Lung microvascular endothelial cell (primary cell): ENCODE measurements around the gene TTLL11. TPM values are rescaled to one million over a fixed set of nuclear protein-coding genes. Genes with fewer than 3 reads are reported as not detected.

Source experiments
- DNase-seq, 2 donors: peaks; one replicate each; pipeline versions ENCODE4 v3.0.0 to v3.0.0-alpha.2; 2010; ENCODE audit warnings: low read depth in 2 of 2
- total RNA-seq: library from RNA; depleted of rRNA; stranded (reverse); fragments of >200 nt; gene quantifications from 2 replicates; pipeline ENCODE4 v1.2.1, GENCODE V29; 2014

TTLL11 gene
- total RNA-seq, 1 donor from 2014 or later = 3.0 TPM

DNA sequence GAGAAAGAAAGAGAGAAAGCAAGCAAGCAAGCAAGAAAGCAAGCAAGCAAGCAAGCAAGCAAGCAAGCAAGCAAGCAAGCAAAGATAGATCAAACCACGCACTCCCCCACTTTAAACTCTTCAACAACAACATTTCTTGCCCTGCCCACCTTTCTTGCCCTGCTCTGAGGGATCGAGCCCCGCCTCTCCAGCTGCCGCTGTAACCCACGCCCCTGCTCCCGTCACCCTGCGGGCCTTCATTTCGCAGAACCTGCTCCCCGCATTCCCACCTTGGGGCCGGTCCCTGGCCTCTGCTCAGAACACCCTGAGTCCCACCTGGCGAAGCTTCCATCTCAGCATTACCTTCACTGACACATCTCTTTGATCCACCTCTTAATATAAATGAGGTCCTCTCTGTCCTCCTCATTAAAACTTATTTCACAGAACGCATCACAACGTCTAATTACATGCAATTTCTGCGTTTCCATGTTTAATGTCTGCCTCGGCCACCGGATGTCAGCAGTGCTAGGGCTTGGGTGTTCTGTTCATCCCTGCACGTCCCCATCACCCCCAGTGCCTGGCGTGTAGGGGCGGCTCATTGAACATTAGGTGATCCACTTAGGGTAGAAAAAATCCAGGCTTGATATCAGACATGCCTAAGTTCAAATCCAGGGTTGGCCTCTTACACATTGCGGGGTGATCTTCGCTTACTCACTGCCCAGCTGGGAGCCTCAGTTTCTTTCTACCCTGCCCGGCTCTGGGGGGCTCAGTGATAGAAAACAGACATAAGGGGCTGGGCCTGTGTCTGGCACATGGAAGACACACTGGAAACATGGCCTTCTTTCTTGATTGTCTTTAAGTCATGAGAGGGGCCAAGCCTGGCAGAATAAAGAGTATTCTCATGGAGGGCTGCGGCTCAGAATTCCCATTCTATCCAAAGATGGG lies 254.1 kb downstream of the TTLL11 start:
- no peak for DNase-seq

DNA sequence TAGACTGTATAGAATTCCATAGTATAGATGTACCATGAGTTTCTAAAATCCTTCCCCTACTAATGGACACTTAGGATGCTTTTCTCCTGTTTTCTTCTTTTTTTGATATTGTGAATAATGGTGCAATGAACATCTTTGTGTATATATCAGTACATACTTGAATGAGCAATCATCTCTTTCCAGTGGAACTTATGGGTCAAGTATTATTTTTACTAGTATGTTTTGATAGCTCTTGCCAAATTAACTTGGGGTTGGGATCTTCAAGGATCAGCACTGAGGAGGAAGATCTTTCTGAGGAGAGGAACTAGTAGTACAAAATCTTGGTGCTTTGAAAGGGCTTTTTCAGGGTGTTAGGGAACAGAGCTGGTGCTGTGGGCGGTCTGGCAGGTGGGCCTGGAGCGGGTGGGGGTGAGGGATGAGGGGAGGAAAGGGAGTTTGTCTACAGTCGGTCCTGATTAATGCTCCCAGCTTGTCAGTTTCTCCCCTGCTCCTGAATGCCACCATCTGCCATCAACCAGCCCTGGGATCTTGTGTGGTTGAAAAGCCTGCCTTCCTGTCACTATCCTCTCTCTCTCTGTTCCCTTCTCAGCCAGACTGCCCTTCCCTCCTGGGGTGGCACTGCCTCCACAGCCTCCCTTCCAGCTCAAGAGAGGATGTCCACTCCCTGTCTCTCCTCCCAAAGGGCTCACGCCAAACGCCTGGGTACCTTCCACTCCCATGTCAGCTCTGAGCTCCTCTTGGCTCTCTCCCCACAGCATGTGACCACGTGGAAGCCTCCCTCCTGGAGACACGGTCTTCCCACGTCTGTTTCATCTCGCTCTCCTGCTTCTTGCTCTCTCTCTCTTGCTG lies 255.8 kb downstream of the TTLL11 start:
- no peak for DNase-seq

DNA sequence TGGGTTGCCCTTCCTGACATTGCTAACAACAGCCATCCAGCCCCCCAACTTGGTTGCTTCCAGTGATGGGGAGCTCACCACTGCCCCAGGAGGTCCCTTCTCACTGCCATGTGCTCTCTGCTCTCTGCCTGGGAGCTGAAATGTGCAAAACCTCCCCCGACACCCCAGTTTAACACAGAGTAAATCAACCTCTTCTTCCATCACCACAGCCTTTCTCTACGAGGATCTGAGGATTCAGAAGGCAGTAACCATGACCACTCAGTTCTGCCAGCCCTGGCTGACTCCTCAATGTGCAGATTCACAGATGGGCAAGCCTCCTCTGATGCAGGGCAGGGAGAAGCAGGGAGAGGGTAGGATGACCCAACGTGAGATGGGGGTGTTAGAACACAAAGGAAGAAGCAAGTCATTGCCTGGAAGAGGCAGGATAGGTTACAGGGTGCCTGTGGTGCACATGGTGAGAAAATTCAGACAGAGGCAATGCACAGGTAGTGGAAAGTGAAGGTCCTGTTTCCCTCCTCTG lies 256.7 kb downstream of the TTLL11 start:
- DNase-seq = no peak

DNA sequence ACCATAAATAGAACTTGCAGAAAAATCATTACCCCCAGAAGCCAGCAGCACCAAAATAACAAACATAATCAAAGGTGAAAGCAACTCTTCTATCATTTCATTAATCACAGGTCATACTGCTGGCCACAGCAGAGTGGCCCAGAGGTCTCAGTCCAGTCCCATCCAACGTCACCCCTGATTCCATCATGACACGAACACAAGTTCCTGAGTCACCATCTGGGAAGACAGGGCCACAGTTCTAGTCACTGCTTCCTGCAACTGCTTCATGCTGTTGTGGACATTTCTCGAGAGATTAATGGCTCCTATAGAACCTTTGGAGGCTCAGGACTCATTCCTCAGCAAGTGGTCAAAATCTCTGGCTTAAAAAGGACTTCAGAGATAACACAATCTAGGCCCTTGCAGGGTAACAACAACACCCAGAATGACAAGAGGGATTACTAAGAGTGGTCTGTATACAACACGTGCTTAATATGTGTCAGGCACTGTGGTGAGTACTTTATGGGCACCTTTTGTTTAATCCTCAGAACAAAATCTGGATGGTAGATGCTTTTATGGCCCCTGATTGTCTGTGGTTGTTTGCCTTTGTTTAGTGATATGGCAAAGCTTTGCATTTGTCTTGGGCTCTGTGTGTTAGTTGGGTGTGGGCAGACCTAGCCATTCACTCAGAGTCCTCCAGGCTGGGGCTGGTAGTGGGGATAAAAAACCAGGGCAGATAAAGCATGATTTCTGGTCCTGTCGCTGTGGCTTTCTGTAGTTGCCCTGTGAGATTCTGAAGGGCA lies 257.3 kb downstream of the TTLL11 start:
- DNase-seq = peak in 1 of 2 donors; percentile 17

DNA sequence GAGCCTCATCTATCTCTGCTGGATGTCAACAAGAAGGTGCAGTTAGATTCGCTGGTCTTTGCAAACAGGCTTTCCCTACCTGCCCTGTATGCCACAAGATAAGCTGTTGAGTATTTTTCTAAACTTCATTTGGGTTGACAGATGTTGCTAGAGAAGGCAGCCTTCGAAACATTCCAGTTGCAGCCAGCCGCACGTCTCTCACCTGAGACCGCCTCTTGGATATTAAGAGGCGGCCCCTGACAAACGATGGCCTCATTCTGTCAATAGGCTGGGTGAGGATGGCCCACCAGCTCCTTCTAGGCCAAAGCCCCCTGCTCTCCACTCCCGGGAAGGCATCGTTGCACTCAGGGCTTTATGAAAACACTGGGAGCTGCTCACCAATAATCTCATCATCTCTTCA lies 260.0 kb downstream of the TTLL11 start:
- no peak for DNase-seq

DNA sequence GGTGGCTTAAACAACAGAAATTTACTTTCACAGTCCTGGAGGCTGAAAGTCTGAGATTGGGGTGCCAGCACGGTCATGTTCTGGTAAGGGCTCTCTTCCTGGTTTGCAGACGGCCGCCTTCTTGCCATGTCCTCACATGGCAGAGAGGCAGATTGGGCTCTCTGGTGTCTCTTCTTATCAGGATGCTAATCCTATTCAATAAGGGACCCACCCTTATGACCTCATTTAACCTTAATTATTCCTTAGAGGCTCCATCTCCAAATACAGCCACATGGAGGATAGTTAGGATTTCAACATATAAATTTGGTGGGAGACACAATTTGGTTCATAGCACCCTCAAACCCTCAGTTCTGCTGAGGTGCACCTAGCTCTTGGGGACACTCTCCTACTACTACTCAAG lies 261.2 kb downstream of the TTLL11 start:
- no peak for DNase-seq

DNA sequence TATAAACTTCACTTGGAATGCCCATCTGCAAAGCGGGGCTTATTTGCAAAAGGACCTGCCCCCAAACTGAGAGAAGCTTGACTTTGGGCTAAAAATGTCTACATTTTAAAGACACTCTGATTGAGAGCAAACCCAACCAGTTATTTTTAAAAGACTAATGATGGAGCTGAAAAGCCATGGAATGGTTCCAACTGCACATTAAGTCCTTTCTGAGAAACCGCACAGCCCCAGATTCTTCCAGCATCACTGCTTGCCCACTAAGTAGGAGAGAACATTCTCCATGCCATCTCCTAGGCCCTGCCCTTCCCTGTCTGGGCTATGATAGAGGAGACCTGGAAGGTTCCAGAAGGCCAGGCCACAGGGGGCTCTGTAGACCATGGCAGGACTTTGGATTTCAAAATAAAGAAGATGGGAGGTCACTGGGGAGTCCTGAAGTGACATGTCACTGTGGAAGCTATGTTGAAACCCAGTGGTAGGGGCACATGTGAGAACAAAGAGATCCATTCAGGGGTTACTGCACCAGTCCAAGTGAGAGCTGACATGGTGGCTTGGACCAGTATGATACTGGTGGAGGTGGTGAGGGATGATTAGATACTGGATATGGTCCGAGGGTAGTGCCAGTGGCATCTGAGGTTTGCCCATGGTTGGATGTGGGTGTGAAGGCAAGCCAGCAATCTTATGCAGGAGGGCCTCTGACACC lies 262.5 kb downstream of the TTLL11 start:
- no peak for DNase-seq

DNA sequence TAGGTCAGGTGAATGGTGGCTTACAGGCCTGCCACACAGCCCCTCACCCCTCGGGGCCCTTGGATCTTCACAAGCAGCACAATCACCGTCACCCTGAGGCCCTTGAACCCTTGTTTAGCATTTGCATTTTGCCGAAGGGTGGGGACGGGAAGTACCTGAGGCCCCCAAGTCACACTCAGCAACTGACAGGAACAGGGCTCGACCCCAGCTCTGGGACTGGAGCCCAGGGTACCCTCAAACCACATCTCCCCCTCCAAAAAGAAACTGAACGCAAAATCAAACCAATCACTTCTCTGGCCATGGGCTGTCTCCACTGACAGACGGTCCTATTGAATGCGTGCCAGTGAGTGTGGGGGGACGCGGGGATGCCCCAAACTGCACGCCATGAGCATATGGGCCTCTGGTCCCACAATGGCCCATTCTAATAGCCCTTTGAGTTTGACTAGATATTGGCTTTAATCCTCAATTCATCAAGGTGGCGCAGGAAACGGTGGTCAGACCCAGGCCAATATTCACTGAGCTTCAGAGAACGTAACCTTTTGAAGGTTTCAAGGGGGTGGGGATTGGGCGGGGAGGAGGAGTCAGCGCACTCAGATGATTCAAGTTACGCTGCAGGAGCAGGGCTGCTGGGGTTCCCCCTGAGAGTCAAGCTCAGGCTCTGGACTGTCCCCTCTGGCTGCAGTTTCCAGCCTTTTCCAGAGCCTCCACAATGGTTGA lies 265.7 kb downstream of the TTLL11 start:
- DNase-seq = no peak

DNA sequence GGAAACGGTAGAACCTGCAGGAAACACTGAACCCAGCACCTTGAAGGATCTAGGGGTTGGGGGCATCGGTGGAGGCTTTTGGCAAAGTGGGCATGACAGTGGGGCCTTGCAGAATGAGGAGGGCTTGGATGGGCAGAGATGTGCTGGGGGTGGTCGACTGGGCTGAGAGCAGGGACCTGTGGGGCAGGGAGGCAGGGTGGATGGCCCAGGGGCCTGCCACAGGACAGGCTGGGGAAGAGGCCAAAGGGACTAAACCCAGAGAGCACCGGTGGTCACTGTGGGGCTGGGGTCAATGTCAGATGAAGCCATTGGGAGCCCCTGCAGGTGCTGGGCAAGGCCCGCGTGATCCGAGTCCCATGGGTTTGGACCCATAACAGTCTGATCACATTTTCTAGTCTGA lies 266.4 kb downstream of the TTLL11 start:
- DNase-seq = no peak

DNA sequence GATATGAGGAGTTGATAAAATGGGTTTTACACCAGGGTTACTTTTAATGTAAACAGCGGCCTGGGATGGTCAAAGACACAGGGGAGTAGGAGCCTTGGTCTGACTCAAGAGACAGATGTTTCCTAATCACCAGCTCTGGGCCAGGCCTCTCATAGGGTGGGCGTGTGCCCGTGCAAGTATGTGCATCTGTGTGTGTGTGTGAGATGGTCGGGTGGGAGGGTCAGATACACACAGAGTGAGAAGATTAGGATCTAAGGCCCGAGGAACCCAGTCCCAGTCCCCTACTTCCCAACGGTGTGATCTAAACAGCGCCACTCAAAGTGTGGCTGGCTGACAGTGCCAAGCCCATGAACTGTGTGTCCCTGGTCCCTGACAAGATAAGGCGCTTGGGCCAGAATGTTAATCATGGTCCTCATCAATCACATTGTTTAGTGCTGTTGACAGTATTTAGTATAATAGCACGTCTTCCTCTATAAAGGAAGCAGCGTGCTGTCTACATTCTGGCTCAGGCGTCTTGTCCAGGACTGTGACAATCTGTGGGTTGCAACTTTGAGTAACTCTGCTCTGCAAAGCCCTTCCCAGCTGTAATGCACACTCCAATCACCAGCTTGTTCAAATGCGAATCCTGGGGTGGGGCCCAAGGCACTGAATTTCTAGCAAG lies 267.9 kb downstream of the TTLL11 start:
- DNase-seq = no peak

DNA sequence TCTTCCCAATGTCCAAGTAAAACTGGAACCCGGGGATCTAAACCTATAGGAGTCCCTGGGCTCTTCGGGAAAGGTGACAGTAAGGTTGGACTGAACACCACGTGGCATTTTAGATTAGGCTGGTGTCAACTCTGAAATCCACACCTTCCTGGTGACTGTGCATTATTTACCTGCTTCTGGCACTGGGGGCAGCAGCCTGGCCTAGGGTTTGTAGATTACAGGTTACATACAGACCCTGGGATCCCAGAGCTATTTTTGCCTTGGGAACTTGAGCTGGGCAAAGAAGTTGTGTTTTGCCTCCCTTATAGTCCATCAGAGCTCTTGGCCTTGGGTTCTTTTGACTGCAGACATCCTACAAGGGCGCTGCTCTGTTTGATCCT lies 268.5 kb downstream of the TTLL11 start:
- DNase-seq = no peak

DNA sequence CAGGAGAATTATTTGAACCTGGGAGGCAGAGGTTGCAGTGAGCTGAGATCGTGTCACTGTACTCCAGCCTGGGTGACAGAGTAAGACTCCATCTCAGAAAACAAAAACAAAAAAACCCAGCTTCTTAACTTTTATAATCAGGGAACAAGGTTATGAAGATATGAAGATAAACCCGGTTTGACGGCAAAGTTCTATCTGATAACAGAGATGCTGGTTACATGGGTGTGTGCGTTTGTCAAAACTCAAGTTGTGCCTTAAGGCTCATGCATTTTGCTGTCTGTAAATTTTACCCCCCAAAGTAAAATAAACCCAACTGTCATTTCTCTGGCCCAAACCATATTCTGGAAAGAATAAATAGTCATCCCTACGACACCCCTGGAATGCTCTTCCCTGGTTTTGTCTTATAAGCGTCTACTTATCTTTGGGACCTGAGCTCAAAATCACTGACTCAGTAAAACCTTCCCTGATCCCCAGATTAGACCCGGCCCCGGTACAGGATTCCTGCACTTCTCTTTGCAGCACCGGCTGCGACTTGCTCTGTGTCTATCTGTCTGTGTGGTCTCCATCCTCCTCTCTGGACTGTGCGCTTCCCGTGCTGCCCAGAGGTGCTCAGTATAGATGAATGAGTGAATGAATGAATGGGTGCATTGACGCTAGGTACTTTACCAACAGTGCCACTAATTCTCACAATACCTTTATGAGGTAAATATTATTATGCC lies 269.5 kb downstream of the TTLL11 start:
- DNase-seq = no peak

DNA sequence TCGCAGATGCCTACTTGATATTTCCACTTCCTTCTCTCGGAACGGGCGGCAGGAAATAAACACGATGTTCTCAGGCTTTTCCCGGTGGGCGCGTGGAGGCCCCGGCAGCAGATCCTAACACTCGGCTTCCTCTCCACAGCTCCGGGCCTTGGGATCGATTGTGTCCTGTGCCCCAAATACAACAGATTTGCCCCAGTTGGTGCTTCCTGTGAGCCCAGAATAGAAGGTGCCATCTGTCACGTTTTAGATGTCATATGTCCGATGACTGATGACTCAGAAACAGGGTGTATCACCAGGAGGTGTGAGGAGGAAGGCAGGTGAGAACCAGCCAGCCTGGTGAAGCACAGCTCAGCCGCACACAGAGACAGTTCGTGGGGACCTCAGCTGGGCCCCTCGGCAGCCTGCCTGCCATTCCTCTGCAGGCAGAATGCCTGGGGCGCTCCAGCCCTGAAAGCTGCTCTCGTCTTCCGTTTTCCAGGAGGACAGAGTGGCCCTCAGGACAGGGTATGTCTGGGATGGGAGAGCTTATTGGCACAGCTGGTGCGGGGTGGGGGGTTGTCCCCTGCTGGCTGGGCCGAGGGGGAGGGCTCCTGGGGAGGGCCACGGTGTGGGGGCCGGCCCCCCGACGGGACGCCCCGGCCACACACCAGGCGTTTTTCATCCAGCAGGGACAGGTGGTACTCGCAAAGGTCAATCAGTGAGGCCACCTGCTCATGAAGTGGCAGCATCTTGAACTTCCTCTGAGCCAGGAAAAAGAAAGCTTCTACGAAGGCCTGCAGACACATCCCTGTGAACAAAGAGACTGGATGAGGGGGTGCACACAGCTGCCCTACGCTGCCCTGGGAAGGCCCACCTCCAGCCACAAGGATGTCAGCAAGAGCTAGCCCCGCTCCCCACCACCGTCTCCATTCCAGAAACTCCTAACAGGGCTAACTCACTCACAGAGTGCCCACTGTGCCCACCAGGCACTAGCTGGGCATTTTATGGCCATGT lies 270.7 kb downstream of the TTLL11 start:
- DNase-seq = peak in 1 of 2 donors; percentile 14

DNA sequence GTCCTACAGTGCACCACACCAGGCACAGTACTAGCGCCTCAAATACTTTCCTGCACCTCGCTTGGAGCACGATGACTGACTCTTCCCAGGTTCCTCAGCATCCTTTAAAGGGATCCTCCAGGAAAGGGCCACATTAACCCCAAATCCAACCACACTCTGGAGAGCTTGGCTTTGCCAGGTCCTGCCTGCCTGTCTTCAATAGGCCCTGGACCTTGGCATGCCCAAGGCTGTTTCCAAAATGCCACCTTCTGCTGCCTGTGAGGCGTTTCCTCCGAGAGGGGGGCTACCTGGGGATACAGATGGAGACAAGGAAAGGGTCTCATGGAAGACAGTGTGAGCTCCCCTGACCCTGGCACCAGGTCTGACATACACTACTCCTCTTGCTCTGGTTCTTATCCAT lies 271.8 kb downstream of the TTLL11 start:
- no peak for DNase-seq

DNA sequence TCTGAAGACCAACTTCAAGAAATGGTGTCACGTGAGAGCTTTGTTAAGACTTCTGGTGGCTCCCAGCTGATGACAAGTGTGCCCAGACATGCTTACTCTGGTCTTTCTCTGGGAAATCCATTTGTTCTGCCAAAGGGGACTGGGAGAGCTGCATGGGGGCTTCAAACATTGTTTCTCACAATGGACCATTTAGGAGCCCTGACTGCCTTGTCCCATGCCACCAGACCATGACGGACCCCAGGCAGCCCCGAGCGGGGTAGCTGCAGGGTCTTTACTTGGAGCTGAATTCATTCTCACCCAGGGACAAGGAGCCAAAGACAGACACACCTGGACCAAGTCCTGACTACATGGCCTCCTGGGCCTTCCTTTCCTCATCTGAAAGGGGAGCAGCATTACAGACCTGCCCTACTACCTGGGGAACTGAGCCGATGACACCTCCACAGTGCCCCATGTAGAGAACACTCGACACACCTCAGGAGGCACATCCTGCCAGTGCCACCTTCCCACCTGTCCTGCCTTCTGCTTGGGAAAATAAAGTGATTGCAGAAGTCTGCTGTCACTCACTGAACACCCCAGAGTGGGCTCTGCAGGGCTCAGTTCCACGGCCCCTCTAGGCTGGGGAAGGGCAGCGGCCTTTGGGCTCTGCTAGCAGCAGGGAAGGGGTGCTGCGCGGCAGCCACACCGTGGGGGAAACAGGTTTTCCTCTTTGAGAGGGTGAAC lies 272.7 kb downstream of the TTLL11 start:
- no peak for DNase-seq

DNA sequence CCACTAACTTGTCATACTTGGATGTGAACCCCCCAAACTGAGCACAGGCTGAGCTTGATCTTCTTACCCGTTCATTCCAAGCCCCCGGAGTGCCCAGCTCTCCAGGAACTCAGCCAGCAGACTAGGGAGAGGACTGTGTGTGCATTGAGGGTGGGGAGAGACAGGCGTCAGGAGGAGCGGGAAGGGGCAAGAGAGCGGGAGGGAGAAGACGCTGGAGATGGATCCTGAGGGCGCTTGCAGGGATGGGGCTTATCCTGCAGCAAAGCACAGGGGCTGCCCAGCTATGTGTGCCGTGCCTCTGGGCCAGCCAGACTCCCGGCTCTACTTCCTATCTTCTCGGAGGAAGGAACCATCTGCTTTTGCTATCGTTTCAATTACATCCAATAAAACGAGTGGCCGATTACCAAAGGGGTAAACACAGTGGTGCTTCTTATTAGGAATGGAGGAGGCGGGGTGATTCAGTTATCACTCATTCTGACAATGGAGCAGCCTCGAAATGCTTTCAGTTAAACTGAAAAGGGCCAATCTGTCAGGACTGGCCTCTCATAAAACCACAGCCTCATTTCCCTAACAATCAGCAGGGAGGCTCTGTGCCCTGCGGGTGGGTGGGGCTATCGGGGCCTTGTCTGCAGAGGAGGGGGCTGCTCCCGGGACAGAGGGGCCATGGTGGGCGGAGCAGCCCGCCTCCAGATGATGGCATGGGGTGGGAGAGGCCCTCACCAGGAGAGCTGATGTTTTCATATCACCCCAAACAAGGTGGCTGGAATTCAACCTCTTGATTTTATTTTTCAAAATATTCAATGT lies 273.5 kb downstream of the TTLL11 start:
- DNase-seq = peak; percentile 13 to 18
